HCT116 (cell line): Measurements from ENCODE around the gene CERS6. TPM values are rescaled to one million over a fixed set of nuclear protein-coding genes. Genes with fewer than 3 reads are reported as not detected.

Source experiments
- ATAC-seq: fragments of 200-7000 bp; cut with Tn5 transposase; 2 replicates; pipeline ENCODE4 v1.9.1; 2020; ENCODE audit warnings: mild to moderate bottlenecking, moderate library complexity
- BruUV-seq: library from RNA; stranded (reverse); fragments of 400-500 nt; replicated peaks from 2 replicates; lab custom pipeline; 2021; lab: Mats Ljungman, UMichigan
- CTCF ChIA-PET: fragments of 300-600 bp; sonication (Branson Sonifier 250); formaldehyde crosslinking; loops from one replicate; lab custom pipeline; 2021; ENCODE audit warnings: antibody characterized with exemption; lab: Charles Lee
- POLR2A ChIA-PET: fragments of 300-600, 350-600 bp; sonication (Branson Sonifier 250); formaldehyde crosslinking; loops from one replicate; lab custom pipeline; 2021; ENCODE audit warnings: antibody characterized with exemption; lab: Charles Lee
- RAD21 ChIA-PET, 2 experiments: fragments of 300-600 bp; sonication (Branson Sonifier 250); formaldehyde crosslinking; loops; one replicate each; lab custom pipeline; 2023; ENCODE audit warnings: low total read pairs in 2 of 2; ENCODE audit not compliant: uncharacterized antibody in 2 of 2, unreplicated experiment in 2 of 2, low non-redundant PET in 1 of 2; lab: Charles Lee
- DNase-seq: peaks from one replicate; pipeline ENCODE4 v3.0.0-alpha.2; 2010; ENCODE audit warnings: low read depth, low spot score
- H2AFZ ChIP-seq: fragments of 200-600 bp; shearing (Covaris generic), sonication (generic); 2 replicates; pipeline ENCODE4 v1.6.1; 2017; ENCODE audit warnings: low read depth, mixed run types, mixed read lengths, antibody characterized with exemption, low read length; ENCODE audit not compliant: poor library complexity, severe bottlenecking
- H3K27ac ChIP-seq: 2 replicates; pipeline ENCODE4 v1.5.1; 2012; ENCODE audit warnings: low read depth, low read length
- H3K27me3 ChIP-seq: fragments of 200-600 bp; sonication (generic); 2 replicates; pipeline ENCODE4 v1.6.1; 2016; ENCODE audit warnings: mixed run types, low read length, mixed read lengths; ENCODE audit not compliant: insufficient read depth
- H3K36me3 ChIP-seq, 2 experiments: fragments of 200-500 bp in 1 of 2; fragments of 200-600 bp in 1 of 2; sonication (Bioruptor generic) in 1 of 2; sonication (generic) in 1 of 2; 2 replicates each; pipeline versions ENCODE4 v1.5.1 to v1.6.1; 2014 to 2016; ENCODE audit warnings: low read length in 2 of 2, inconsistent platforms in 1 of 2, mixed read lengths in 1 of 2, mixed run types in 1 of 2; ENCODE audit not compliant: insufficient read depth in 2 of 2, control insufficient read depth in 1 of 2
- H3K4me1 ChIP-seq, 2 experiments: fragments of 200-600 bp in 1 of 2; sonication (generic) in 1 of 2; 2 replicates each; pipeline versions ENCODE4 v1.5.1 to v1.6.1; 2012 to 2017; ENCODE audit warnings: low read length in 2 of 2, inconsistent platforms in 1 of 2, mild to moderate bottlenecking in 1 of 2, mixed read lengths in 1 of 2, mixed run types in 1 of 2, moderate library complexity in 1 of 2; ENCODE audit not compliant: insufficient read depth in 2 of 2, control insufficient read depth in 1 of 2
- H3K4me2 ChIP-seq: fragments of 200-600 bp; sonication (generic); 2 replicates; pipeline ENCODE4 v1.6.1; 2017; ENCODE audit warnings: mixed run types, low read length, mixed read lengths
- H3K4me3 ChIP-seq, 2 experiments: fragments of 200-600 bp in 1 of 2; sonication (generic) in 1 of 2; replicated peaks in 1 of 2; 2 replicates each; pipeline ENCODE4 v1.5.1; 2011 to 2016; ENCODE audit warnings: low read length in 2 of 2, control low read depth in 1 of 2, low read depth in 1 of 2, mild to moderate bottlenecking in 1 of 2, mixed read lengths in 1 of 2, mixed run types in 1 of 2
- H3K79me2 ChIP-seq: fragments of 200-600 bp; sonication (generic); 2 replicates; pipeline ENCODE4 v1.6.1; 2017; ENCODE audit warnings: mild to moderate bottlenecking, mixed run types, low read length, moderate library complexity, mixed read lengths; ENCODE audit not compliant: insufficient read depth
- H3K9ac ChIP-seq: fragments of 200-600 bp; sonication (generic); 2 replicates; pipeline ENCODE4 v1.6.1; 2016; ENCODE audit warnings: low read length, mixed read lengths
- H3K9me2 ChIP-seq: fragments of 200-600 bp; sonication (generic), shearing (Covaris generic); 2 replicates; pipeline ENCODE4 v1.6.1; 2017; ENCODE audit warnings: mixed run types, mild to moderate bottlenecking, moderate library complexity; ENCODE audit not compliant: insufficient read depth
- H3K9me3 ChIP-seq, 2 experiments: fragments of 200-500 bp in 1 of 2; fragments of 200-600 bp in 1 of 2; sonication (Bioruptor generic) in 1 of 2; sonication (generic) in 1 of 2; 2 replicates each; pipeline ENCODE4 v1.6.1; 2014 to 2017; ENCODE audit warnings: low read length in 2 of 2, mixed read lengths in 2 of 2, inconsistent platforms in 1 of 2, low read depth in 1 of 2, mild to moderate bottlenecking in 1 of 2, mixed run types in 1 of 2, moderate library complexity in 1 of 2; ENCODE audit not compliant: control insufficient read depth in 1 of 2, insufficient read depth in 1 of 2
- H4K20me1 ChIP-seq: fragments of 200-600 bp; sonication (generic), shearing (Covaris generic); 2 replicates; pipeline ENCODE4 v1.6.1; 2017; ENCODE audit warnings: mixed run types, mild to moderate bottlenecking, moderate library complexity; ENCODE audit not compliant: insufficient read depth
- CTCF ChIP-seq, 3 experiments: fragments of 200-600 bp in 1 of 3; sonication (generic) in 1 of 3; IDR thresholded peaks in 2 of 3; conservative IDR thresholded peaks in 1 of 3; 2 replicates each; pipeline ENCODE4 v1.5.1; 2012 to 2017; ENCODE audit warnings: low read depth in 2 of 3, low read length in 2 of 3, antibody characterized with exemption in 1 of 3, borderline replicate concordance in 1 of 3, control low read depth in 1 of 3, mild to moderate bottlenecking in 1 of 3, mixed read lengths in 1 of 3, mixed run types in 1 of 3, moderate library complexity in 1 of 3; ENCODE audit not compliant: insufficient read depth in 1 of 3
- ELF1 ChIP-seq: IDR thresholded peaks from 2 replicates; pipeline ENCODE4 v1.6.1; 2012; ENCODE audit warnings: low read depth, borderline replicate concordance
- EZH2 ChIP-seq: fragments of 200-600 bp; sonication (generic); IDR thresholded peaks from 2 replicates; pipeline ENCODE4 v1.6.1; 2017; ENCODE audit warnings: antibody characterized with exemption, mixed run types
- EZH2phosphoT487 ChIP-seq: fragments of 200-600 bp; IDR thresholded peaks from 2 replicates; pipeline ENCODE4 v1.6.1; 2018; ENCODE audit warnings: antibody characterized with exemption, borderline replicate concordance
- JUND ChIP-seq: IDR thresholded peaks from 2 replicates; pipeline ENCODE4 v1.6.1; 2012
- POLR2A ChIP-seq: IDR thresholded peaks from 2 replicates; pipeline ENCODE4 v1.7.0; 2011; ENCODE audit warnings: borderline replicate concordance; ENCODE audit not compliant: insufficient read depth, insufficient read length; ENCODE audit errors: extremely low read depth
- RAD21 ChIP-seq: IDR thresholded peaks from 2 replicates; pipeline ENCODE4 v1.6.1; 2012; ENCODE audit warnings: low read depth, mild to moderate bottlenecking
- REST ChIP-seq: IDR thresholded peaks from 2 replicates; pipeline ENCODE4 v1.6.1; 2012; ENCODE audit warnings: low read depth
- SIN3A ChIP-seq: IDR thresholded peaks from 2 replicates; pipeline ENCODE4 v1.6.1; 2012; ENCODE audit warnings: low read depth
- YY1 ChIP-seq: IDR thresholded peaks from 2 replicates; pipeline ENCODE4 v1.6.1; 2011; ENCODE audit warnings: low read length, low read depth, moderate library complexity, mild to moderate bottlenecking; ENCODE audit not compliant: insufficient replicate concordance; ENCODE audit errors: extremely low read depth
- ZFX ChIP-seq: fragments of 450-650 bp; IDR thresholded peaks from 2 replicates; pipeline ENCODE4 v1.6.1; 2017
- ZNF274 ChIP-seq: fragments of 200-500 bp; sonication (Bioruptor generic); IDR thresholded peaks from 2 replicates; pipeline ENCODE4 v1.6.1; 2014; ENCODE audit warnings: mild to moderate bottlenecking, low read depth, low read length, inconsistent platforms
- intact Hi-C: fragments of 100-400 bp; cut with micrococcal nuclease; formaldehyde crosslinking; loops from 2 replicates; pipeline ENCODE4 v1.10.0; 2022
- total RNA-seq: library from RNA; stranded (reverse); gene quantifications from one replicate; pipeline ENCODE4 v1.2.1, GENCODE V29; 2021; ENCODE audit not compliant: unreplicated experiment

The CERS6 gene
- total RNA-seq, 1 experiment from 2014 or later = 37.0 TPM

GRCh38 chr2:168814046-168814445 lies 358.0 kb downstream of the CERS6 start:
- POLR2A ChIA-PET = no interaction called here
- Histone ChIP-seq H2AFZ (no peak overlapping the region), H3K4me3 (no peak overlapping the region), H3K79me2 (no peaks in the 10 kb centered on the region), H3K9me2 (no peaks in the 10 kb centered on the region), H3K4me2 (no peak overlapping the region), H3K27me3 (no peaks in the 10 kb centered on the region), H4K20me1 (no peaks in the 10 kb centered on the region), H3K36me3 (no peaks in the 10 kb centered on the region), H3K9me3 (no peaks in the 10 kb centered on the region), H3K9ac (no peak overlapping the region)
- ATAC-seq = no peak
- intact Hi-C loops = no loop called here
- TF ChIP-seq EZH2phosphoT487 (no peak), RAD21 (no peak), JUND (no peak), YY1 (no peak), SIN3A (no peak), EZH2 (no peak), ZNF274 (no peak), CTCF (IDR thresholded peaks at IDR 0.05 in 2 of 3, conservative IDR thresholded peaks at IDR 0.05 in 1 of 3; ENCODE audit: borderline replicate concordance in 1 of 3, insufficient read depth in 1 of 3, low read depth in 2 of 3, low read length in 2 of 3) (no peak), ELF1 (no peak), REST (no peak), POLR2A (no peak), ZFX (no peak)
- TF ChIP-seq, all 23 proteins: peak for 0
- BruUV-seq = no TSS peak
- CTCF ChIA-PET = no interaction called here
- H3K4me1 ChIP-seq = peaks cover 0 to 5% of the 10 kb centered on the region in 2 experiments; a peak in 1 of 4 replicates
- no peak for DNase-seq
- RAD21 ChIA-PET = no interaction called here
- no peak overlapping the region for H3K27ac ChIP-seq
